Activated naive CD8-positive, alpha-beta T cell (primary cell): Measurements from ENCODE around the gene MREG.
"Not testable (repeated sequence)": the region's sequence is repeated elsewhere in the genome, so short reads cannot be mapped to it uniquely, and the experiment has no call there.

Experiments used
- H3K27ac Mint-ChIP-seq: one replicate; pipeline ENCODE4 v1.8.0; 2021; ENCODE audit warnings: mixed read lengths
- H3K27me3 Mint-ChIP-seq: one replicate; pipeline ENCODE4 v1.8.0; 2021; ENCODE audit warnings: mixed read lengths
- H3K36me3 Mint-ChIP-seq: one replicate; pipeline ENCODE4 v1.8.0; 2021; ENCODE audit warnings: mixed read lengths
- H3K4me1 Mint-ChIP-seq: one replicate; pipeline ENCODE4 v1.8.0; 2021; ENCODE audit warnings: low read depth, mixed read lengths
- H3K4me3 Mint-ChIP-seq: one replicate; pipeline ENCODE4 v1.8.0; 2021; ENCODE audit warnings: mild to moderate bottlenecking, mixed read lengths
- H3K9me3 Mint-ChIP-seq: one replicate; pipeline ENCODE4 v1.8.0; 2021; ENCODE audit warnings: low read depth, mixed read lengths

The MREG gene

DNA sequence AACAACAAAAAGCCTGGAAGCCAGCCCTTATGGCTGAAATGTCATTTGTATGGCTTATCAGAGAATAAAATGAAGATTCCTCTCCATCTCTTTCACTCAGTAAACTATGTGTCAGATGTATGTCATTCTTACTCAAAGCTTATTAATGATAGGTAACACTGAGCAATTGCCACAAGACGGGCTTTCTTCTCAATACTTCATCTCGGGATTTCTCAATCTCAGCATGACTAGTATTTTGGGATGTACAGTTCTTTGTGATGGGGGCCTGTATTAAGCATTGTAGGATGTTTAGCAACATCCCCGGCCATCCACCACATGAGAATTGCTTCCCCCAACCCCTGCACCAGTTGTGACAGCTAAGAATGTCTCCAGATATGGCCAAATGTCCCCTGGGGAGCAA lies 80.2 kb downstream of the MREG start:
- no peaks in the 10 kb centered on the region for H3K9me3 Mint-ChIP-seq
- H3K4me3 Mint-ChIP-seq = no peak overlapping the region
- H3K4me1 Mint-ChIP-seq = no peaks in the 10 kb centered on the region
- no peak overlapping the region for H3K27ac Mint-ChIP-seq
- no peaks in the 10 kb centered on the region for H3K36me3 Mint-ChIP-seq
- no peaks in the 10 kb centered on the region for H3K27me3 Mint-ChIP-seq

DNA sequence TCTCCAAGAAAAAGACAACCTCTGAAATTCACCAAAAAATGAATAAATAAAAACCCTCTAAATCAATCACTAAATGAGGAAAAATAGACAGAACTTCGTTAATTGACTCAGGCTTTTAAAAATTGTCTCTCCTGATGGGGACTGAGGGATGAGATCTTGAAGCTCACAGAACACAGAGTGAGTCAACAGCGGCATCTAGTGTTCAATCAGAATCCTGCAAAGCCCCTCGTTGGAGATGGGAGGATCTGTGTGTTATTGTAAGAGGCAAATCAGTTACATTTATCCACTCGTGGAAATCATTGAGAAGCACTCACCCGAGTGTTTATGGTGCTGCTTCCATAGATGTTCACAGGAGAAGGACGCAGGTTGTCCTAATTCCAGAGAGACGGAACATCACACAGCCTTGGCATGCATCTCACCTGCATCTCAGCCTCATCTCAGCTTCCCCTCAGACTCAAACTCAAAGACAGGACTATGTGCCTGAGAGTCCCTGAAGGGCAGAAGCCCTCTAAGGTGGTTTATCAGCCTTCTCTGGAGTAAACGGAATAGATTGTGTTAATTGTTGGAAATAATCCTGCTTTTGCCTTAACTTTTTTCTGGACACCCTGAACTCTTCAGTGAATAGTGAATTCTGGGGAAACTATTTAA lies 82.0 kb downstream of the MREG start:
- Mint-ChIP-seq H3K4me1 (no peaks in the 10 kb centered on the region), H3K4me3 (no peak overlapping the region), H3K9me3 (no peaks in the 10 kb centered on the region), H3K36me3 (no peaks in the 10 kb centered on the region), H3K27ac (no peak overlapping the region), H3K27me3 (peaks cover 2% of the 10 kb centered on the region)

DNA sequence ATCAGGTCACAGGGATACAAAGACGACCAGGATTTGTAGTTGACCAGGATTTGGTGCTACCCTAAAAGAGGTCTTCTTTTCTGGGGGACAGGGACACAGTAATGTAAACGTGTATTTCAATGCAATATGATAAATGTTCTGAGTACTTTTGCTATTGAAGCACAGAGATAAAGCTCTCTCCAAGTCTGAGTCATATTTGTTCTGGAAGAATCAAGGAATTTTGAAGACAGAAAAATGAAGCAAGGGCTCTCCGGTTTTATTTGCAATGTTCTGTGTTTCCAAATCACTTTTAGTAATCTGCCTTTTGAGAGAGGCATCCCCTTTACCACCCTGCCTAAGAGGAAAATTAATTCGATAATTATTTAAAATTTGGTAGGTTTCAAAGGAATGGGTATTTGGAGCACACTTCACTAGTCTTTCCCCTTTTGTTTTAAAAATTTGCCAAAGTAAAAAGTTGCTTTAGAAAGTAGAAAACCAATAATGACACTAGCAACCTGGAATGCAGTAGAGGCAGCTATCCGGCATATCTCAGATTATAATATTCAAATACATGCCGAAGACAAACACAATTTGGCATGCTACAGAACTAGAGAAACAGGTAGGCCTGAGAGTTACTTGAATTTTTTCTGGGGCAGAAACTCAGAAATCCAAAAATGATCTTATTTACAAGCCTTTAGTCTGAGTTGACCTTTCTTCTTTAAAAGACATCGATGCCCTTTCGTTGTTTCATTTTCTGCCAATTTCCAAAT lies 82.7 kb downstream of the MREG start:
- no peaks in the 10 kb centered on the region for H3K36me3 Mint-ChIP-seq

DNA sequence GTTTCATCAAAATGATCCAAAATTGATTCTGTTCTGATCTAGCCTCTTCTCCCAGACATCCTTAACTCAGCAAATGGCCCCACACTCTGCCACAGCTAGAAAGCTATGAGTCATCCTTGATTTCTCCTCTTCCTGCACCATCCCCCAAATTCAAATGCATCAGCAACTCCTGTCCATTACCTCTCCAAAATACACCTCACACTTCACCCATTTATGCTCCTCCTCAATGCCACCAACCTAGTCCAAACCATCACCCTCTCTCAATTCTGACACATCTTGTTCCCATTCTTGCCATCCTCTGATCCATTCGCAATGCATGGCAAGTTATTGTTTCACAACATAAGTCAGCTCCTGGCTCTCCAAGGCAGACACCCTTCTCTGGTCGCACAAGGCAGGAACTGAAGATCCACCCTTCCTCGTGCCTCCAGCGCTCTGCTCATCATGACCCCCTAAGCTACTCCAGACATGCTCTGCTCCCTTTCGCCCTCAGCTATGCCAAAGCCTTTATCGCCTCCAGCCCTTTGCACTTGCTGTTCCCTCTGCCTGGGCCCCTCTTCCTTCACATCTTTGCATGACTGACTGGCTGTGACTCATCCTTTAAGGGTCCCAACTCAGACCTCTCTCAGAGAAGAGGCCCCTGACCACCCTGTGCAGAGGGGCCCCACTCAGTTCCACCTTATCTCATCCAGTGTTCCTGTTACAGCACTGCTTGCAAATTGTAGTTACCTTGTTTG lies 83.6 kb downstream of the MREG start:
- no peak overlapping the region for H3K4me3 Mint-ChIP-seq

More for the DNA sequence above, 82.7 kb downstream of the MREG start:
- H3K9me3 Mint-ChIP-seq = no peaks in the 10 kb centered on the region
- H3K4me1 Mint-ChIP-seq = no peaks in the 10 kb centered on the region
- H3K27me3 Mint-ChIP-seq = peaks cover 2% of the 10 kb centered on the region
- no peak overlapping the region for H3K4me3 Mint-ChIP-seq
- no peak overlapping the region for H3K27ac Mint-ChIP-seq

DNA sequence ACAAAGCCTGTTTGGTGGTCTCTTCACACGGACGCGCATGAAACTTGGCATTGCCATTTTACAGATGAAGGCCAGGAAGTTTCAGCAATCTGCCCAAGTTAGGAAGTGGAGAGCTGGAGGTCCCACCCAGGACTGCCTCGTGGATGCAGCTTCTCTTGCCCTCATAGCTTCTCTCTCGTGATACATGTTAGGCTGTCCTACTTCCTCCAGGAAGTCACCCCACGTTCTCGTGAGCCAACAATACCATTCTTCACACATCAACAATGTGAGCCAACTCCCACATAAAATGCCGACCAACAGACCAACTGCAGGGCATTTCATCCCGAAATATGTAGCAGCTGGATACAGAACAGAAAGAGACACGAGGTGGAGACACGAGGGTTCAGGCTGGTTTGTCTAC lies 85.3 kb downstream of the MREG start:
- Mint-ChIP-seq H3K27me3 (peaks cover 3% of the 10 kb centered on the region), H3K4me1 (no peaks in the 10 kb centered on the region), H3K4me3 (no peak overlapping the region), H3K27ac (no peak overlapping the region), H3K36me3 (no peaks in the 10 kb centered on the region), H3K9me3 (no peaks in the 10 kb centered on the region)

More for the DNA sequence above, 83.6 kb downstream of the MREG start:
- Mint-ChIP-seq H3K36me3 (no peaks in the 10 kb centered on the region), H3K27ac (no peak overlapping the region), H3K4me1 (no peaks in the 10 kb centered on the region), H3K27me3 (peaks cover 3% of the 10 kb centered on the region), H3K9me3 (no peaks in the 10 kb centered on the region)

DNA sequence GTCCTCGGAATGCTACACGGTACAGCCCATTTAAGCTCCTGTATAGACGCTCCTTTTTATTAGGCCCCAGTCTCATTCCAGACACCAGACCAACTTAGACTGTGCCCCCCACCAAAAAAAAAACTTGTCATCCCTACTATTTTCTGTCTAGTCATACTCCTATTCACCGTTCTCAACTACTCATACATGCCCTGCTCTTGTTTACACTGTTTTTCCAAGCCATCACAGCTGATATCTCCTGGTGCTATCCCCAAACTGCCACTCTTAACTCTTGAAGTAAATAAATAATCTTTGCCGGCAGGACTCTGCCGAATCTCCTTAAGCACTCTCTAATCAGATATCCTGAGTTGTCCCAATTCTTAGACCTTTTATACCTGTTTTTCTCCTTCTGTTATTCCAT lies 86.4 kb downstream of the MREG start:
- not testable (repeated sequence) for H3K4me1 Mint-ChIP-seq, H3K36me3 Mint-ChIP-seq, H3K9me3 Mint-ChIP-seq, H3K27ac Mint-ChIP-seq, H3K27me3 Mint-ChIP-seq, H3K4me3 Mint-ChIP-seq

DNA sequence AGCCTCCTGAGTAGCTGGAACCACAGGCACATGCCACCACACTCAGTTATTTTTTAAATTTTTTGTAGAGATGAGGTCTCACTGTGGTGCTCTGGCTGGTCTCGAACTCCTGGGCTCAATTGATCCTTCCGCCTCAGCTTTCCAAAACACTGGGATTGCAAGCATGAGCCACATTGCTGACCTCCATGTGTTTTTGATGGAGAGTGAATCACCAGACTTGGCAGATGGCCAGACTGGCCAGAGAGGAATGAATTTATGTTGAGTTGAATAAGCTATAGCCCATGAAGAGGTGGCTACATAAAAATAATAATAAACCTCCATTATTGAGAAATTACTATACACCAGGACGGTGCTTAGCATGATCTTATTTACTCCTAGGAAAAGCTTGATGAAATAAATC lies 91.5 kb downstream of the MREG start:
- H3K4me1 Mint-ChIP-seq = no peaks in the 10 kb centered on the region
- no peaks in the 10 kb centered on the region for H3K36me3 Mint-ChIP-seq
- H3K4me3 Mint-ChIP-seq = no peak overlapping the region
- no peaks in the 10 kb centered on the region for H3K9me3 Mint-ChIP-seq
- H3K27me3 Mint-ChIP-seq = peaks cover 4% of the 10 kb centered on the region
- H3K27ac Mint-ChIP-seq = no peak overlapping the region

DNA sequence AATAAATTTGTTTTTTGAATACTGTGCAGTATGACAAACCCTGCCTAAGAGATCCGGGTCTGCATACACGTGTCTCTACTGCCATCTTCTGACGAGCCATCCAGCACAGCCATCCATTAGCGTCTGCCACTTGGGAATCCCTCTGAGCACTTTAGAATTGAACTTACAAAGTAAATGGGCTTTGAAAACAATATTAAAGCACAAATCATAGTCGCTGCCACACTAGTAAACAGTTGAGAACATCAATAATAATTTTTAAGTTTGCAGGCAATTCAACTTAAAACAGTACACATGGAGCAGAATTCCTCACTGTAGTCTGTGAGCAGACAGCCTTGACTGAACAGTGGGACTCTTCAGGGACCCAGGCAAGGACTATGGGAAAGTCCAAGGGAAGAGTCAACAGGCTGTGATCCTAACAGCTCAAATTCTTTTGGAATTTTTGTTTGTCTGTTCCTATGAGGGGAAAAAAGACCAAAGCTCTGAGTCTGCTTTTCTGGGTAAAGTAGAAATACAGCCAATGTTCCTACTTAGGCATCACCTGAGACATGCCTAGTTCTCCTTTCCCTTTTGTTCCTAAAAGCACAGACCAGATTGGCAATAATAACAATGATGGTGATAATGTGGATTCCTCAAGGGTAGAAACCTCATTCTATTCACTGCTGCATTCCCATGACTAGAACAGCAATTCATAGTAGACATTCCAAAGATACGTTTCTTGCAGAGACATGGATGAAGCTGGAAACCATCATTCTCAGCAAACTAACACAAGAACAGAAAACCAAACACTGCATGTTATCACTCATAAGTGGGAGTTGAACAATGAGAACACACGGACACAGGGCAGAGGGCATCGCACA lies 92.9 kb downstream of the MREG start:
- Mint-ChIP-seq H3K4me1 (no peaks in the 10 kb centered on the region), H3K4me3 (no peak overlapping the region), H3K9me3 (no peaks in the 10 kb centered on the region), H3K27me3 (peaks cover 3% of the 10 kb centered on the region), H3K27ac (no peak overlapping the region), H3K36me3 (no peaks in the 10 kb centered on the region)

DNA sequence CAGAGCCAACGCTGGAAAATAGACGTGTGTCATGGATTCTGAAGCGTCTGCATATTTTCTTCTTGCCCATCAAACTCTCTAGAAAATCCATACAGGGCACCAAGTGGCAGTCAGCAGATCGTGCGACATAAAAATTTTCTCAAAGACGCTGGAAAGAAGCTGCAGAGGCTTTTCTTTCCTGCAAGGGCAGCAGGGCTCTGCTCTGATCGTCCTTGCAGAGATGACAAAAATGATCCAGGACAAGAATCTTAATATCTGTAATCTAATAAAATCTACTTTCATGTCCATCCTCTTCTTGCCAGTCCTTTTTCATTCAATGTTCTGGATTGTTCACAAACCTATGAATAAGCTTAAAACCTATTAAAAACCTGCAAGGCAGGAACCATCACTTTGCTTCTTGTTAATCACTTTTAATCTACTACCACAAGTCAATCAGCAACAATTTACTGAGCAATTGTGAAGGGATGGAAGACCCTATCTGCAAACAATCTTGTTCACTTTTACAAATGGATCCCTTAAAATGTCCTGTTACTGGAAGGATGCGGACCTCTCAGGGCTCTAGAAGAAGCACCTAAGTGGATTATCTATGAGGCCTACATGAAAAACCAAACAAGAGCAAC lies 93.6 kb downstream of the MREG start:
- H3K9me3 Mint-ChIP-seq = no peaks in the 10 kb centered on the region
- peaks cover 4% of the 10 kb centered on the region for H3K27me3 Mint-ChIP-seq
- no peak overlapping the region for H3K27ac Mint-ChIP-seq
- no peak overlapping the region for H3K4me3 Mint-ChIP-seq
- no peaks in the 10 kb centered on the region for H3K36me3 Mint-ChIP-seq
- no peaks in the 10 kb centered on the region for H3K4me1 Mint-ChIP-seq

DNA sequence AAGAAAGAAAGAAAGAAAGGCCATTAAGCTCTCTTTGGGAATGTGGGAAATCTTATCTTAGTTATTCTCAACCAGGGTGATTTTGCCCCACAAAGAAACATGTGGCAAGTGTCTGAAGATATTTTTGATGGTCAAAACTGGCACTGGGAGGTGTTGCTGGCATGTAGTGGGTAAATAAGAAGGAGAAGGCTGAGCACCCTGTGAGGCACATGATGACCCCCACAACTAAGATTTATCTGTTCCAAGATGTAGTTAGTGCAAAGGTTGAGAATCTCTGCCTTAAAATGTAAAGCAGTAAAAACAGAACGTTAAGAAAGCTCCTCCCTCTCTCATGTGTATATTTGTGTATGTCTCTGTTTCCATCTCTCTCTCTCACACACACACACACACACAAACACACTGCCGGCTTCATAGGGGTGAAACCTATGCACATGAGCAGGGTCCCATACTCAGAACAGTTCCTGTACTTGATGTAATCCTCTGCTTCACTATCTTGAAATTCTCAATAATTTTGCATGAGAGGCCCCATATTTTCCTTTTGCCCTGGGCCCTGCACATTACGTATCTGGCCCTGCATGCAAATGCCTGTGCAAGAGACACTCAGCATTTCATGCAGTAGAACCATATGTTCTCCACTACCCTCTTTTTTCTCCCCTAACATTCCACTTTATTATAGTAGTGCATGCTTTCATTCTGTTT lies 94.3 kb downstream of the MREG start:
- no peaks in the 10 kb centered on the region for H3K4me1 Mint-ChIP-seq

DNA sequence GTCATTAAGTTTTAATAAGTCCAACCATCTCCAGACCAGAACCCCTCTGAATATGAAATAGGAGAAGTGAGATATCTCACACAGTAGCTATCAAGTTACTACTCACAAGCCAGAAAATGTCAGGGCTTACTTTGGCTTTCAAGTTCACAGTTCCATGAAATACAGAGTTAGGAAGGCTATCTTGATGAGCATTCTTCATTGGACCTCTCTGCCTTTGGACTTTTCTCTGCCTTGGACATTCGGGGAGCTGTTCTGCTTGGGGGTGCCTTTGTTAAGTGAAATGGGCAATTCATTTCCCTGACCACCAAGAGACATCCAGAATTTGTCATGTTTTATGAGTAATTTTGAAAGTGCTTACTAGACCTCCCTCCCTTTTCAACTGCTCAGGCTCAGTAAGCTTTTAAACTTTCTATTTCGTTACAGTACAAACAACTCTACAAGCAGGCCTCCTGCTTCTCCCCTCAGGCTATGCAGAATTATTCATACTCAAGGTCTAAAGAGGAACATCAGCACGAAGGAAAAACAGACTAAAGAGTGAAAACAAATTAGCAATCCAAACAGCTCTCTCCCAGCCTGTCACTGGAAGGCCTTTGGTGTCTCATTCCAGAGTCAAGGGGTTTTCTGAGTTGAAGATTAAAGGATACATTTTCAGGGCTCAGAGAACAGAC lies 95.3 kb downstream of the MREG start:
- peaks cover 4% of the 10 kb centered on the region for H3K27me3 Mint-ChIP-seq
- H3K4me3 Mint-ChIP-seq = no peak overlapping the region
- no peaks in the 10 kb centered on the region for H3K4me1 Mint-ChIP-seq
- H3K9me3 Mint-ChIP-seq = no peaks in the 10 kb centered on the region
- H3K36me3 Mint-ChIP-seq = no peaks in the 10 kb centered on the region
- no peak overlapping the region for H3K27ac Mint-ChIP-seq

More for the DNA sequence above, 94.3 kb downstream of the MREG start:
- Mint-ChIP-seq H3K9me3 (no peaks in the 10 kb centered on the region), H3K36me3 (no peaks in the 10 kb centered on the region), H3K27ac (no peak overlapping the region), H3K4me3 (no peak overlapping the region), H3K27me3 (peaks cover 4% of the 10 kb centered on the region)

DNA sequence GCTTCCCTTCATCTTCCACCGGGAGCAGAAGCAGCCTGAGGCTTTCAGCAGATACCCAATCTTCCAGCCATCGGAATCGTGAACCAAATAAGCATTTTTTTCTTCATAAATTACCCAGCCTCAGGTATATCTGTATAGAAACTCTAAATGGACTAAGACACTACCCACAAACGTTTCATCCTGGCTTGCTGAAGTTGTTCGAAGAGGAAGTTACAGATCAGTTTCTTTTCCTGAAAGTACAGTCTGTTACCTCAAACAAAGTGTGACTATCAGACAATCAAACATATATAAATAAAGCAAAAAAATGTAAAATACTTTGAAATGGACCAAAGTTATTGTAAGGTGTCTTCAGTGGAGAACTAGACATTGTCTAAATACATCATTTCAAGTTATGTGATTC lies 97.9 kb downstream of the MREG start:
- H3K36me3 Mint-ChIP-seq = no peaks in the 10 kb centered on the region
- H3K4me1 Mint-ChIP-seq = no peaks in the 10 kb centered on the region
- no peak overlapping the region for H3K27ac Mint-ChIP-seq
- no peak overlapping the region for H3K4me3 Mint-ChIP-seq
- peaks cover 5% of the 10 kb centered on the region for H3K27me3 Mint-ChIP-seq
- no peaks in the 10 kb centered on the region for H3K9me3 Mint-ChIP-seq

DNA sequence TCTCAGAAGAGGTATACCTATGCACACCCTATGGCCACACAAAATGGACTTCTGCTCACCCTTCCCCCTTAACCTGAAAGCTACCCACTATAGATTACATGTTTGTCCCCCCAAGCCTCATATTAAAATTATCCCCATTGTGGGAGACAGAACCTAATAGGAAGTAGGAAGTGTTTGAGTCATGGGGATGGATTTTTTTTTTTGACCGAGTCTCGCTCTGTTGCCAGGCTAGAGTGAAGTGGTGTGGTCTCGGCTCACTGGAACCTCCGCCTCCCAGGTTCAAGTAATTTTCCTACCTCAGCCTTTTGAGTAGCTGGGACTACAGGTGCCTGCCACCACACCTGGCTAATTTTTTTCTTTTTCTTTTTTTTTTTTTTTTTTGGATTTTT lies 98.6 kb downstream of the MREG start:
- Mint-ChIP-seq H3K27me3 (peaks cover 5% of the 10 kb centered on the region), H3K9me3 (no peaks in the 10 kb centered on the region), H3K4me3 (no peak overlapping the region), H3K36me3 (no peaks in the 10 kb centered on the region), H3K27ac (no peak overlapping the region), H3K4me1 (no peaks in the 10 kb centered on the region)
